Adipocyte (in vitro differentiated cells): ENCODE data around the gene TOMM5.

Source experiments
- DNase-seq: peaks from one replicate; pipeline ENCODE4 v3.0.0-alpha.2; 2015; ENCODE audit warnings: low read depth
- H3K27me3 ChIP-seq: replicated peaks from 2 replicates; pipeline ENCODE4 v1.7.0; 2013; ENCODE audit warnings: mild to moderate bottlenecking, low read length, moderate library complexity; ENCODE audit not compliant: control insufficient read depth, insufficient read depth
- H3K36me3 ChIP-seq: 2 replicates; pipeline ENCODE4 v1.7.0; 2013; ENCODE audit warnings: low read length, mild to moderate bottlenecking, moderate library complexity; ENCODE audit not compliant: control insufficient read depth, insufficient read depth, severe bottlenecking
- H3K4me1 ChIP-seq: 2 replicates; pipeline ENCODE4 v1.7.0; 2013; ENCODE audit warnings: mild to moderate bottlenecking, low read length, moderate library complexity; ENCODE audit not compliant: control insufficient read depth, insufficient read depth
- H3K4me3 ChIP-seq: 2 replicates; pipeline ENCODE4 v1.7.0; 2013; ENCODE audit warnings: mild to moderate bottlenecking, low read length, moderate library complexity
- H3K9ac ChIP-seq: 2 replicates; pipeline ENCODE4 v1.7.0; 2013; ENCODE audit warnings: mild to moderate bottlenecking, low read length, moderate library complexity
- H3K9me3 ChIP-seq: 2 replicates; pipeline ENCODE4 v1.7.0; 2013; ENCODE audit warnings: mild to moderate bottlenecking, low read length, moderate library complexity; ENCODE audit not compliant: control insufficient read depth

The TOMM5 gene

DNA sequence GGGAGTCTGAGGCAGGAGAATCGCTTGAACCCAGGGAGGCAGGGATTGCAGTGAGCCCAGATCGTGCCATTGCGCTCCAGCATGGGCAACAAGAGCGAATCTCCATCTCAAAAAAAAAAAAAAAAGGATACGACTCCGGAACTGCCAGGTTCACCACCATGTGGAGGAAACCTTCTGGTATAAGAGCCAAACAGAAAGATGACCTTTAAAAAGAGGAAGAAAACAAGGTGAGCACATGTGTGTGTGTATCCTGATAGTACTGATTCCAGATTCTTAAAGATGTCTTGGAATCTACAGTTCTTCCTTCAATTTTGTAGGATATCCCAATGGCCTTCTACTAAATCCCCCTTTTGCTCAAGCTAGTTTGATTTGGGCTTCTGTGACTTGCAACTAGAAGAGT is 49.9 kb downstream of the TOMM5 start:
- Histone ChIP-seq H3K27me3 (no peaks in the 10 kb centered on the region), H3K4me1 (no peaks in the 10 kb centered on the region), H3K36me3 (peaks cover 26% of the 10 kb centered on the region), H3K9me3 (no peaks in the 10 kb centered on the region), H3K4me3 (no peak overlapping the region), H3K9ac (no peak overlapping the region)
- DNase-seq, result no peak

DNA sequence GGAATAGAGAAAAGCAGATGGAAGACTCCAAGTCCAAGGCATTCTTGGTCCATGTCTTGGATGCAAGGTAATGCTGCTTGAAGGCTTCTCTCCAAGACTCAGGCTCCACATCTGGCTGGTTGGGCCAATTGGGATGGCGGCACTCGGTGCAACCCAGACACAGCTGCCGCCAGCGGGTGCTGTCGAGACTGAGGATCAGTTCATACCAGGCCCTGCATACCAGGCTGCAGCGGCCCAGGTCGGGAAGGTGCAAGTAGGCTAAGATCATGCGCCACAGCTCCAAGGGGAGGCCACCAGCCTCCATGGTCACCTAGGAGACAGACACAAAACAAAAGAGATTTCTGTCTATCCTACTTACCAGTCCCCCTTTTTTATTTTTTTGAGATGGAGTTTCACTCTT is 50.9 kb downstream of the TOMM5 start:
- Histone ChIP-seq H3K9me3 (no peaks in the 10 kb centered on the region), H3K4me3 (no peak overlapping the region), H3K27me3 (no peaks in the 10 kb centered on the region), H3K36me3 (peaks cover 36% of the 10 kb centered on the region), H3K4me1 (no peaks in the 10 kb centered on the region), H3K9ac (no peak overlapping the region)
- no peak for DNase-seq

DNA sequence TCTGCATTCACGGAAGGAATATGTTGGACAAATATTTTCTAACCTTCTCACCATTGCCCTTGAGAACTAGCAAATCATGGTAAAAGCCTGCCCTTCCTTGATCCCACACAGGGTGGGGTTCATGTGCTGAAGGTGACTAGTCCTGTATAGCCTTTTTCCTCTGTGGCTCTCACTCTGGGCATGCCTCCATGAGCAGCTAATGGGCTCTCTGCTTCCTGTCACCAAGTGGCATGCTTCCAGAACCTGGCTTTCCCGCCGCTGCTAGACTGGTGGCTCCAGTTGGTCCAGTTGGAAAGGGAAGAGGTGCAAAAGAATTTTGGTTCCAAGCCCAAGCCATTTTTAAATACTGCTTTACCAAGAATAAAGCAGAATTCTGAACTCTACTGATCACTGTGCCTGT is 51.8 kb downstream of the TOMM5 start:
- no peaks in the 10 kb centered on the region for H3K27me3 ChIP-seq
- no peak overlapping the region for H3K4me3 ChIP-seq
- no peak for DNase-seq
- H3K9me3 ChIP-seq, result no peaks in the 10 kb centered on the region
- peaks cover 44% of the 10 kb centered on the region for H3K36me3 ChIP-seq
- H3K9ac ChIP-seq, result no peak overlapping the region
- H3K4me1 ChIP-seq, result no peaks in the 10 kb centered on the region

DNA sequence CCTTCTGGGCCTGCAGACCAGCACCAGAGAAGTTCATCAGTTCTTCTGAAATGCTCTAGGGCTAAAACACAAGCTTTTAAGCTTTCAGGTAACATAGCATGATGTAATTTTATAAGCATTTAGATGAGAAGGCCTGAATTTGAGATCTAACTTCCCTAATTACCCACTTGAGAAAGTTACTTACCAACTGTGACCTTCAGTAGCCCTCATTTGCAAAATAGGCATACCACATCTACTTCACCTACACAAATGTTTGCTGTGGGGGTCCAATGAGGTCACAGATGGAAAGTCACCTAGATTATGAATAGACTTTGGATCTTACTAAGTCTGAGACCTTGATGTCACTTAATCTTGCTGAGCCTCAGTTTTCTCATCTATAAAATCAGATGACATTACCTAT is 52.8 kb downstream of the TOMM5 start:
- H3K9ac ChIP-seq, result no peak overlapping the region
- H3K9me3 ChIP-seq, result no peaks in the 10 kb centered on the region
- no peak for DNase-seq
- no peaks in the 10 kb centered on the region for H3K4me1 ChIP-seq
- H3K27me3 ChIP-seq, result no peaks in the 10 kb centered on the region
- H3K36me3 ChIP-seq, result peaks cover 46% of the 10 kb centered on the region
- H3K4me3 ChIP-seq, result no peak overlapping the region
